GM12801 (cell line): ENCODE results near the gene SMOC1.

Experiments used
- CTCF ChIP-seq: IDR thresholded peaks from one replicate; pipeline ENCODE4 v1.5.1; 2011; ENCODE audit warnings: control low read depth; ENCODE audit not compliant: insufficient read length; ENCODE audit errors: extremely low read depth

Gene SMOC1

GRCh38 chr14:69922198-69922597, 43.0 kb downstream of the SMOC1 start:
- no peak for TF ChIP-seq CTCF

DNA sequence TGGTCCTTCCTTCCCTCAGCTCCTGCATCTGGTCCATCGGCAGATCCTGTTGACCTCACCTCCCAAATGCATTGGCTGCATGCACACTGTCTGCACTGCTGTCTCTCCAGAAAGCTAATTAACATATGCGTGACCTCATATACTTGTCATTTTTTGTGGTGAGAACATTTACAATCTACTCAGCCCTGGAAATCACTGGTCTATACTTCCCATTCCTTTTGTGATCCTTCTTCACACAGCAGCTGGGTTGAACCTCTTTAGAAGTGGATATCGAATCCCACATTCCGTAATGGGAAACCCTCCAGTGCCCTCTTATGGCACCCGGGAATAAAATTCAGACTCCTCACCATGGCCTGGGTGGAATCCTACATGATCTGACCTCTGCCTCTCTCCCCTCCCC, 45.0 kb downstream of the SMOC1 start:
- no peak for TF ChIP-seq CTCF

DNA sequence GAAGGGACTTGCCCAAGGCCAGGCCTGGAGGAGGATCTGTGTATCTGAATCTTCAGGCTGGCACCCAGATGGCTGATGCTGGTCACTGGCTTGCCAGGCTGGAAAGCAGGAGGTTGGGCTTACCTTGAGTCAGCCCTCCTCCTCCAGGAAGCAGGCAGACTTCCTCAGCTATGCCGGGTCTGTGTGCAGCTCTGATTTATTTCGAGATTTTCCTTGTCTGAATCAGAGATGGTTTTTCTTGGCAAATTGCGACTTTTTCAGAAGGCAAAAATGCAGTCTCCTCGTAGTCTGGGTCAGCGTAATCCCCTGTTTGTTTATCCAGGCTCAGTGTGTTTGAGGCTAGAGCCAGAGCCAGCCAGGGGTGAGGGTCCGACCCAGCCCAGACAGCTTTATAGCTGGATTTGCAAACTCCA, 48.9 kb downstream of the SMOC1 start:
- TF ChIP-seq CTCF = no peak

GRCh38 chr14:69930780-69931379, 51.7 kb downstream of the SMOC1 start:
- TF ChIP-seq CTCF = no peak

DNA sequence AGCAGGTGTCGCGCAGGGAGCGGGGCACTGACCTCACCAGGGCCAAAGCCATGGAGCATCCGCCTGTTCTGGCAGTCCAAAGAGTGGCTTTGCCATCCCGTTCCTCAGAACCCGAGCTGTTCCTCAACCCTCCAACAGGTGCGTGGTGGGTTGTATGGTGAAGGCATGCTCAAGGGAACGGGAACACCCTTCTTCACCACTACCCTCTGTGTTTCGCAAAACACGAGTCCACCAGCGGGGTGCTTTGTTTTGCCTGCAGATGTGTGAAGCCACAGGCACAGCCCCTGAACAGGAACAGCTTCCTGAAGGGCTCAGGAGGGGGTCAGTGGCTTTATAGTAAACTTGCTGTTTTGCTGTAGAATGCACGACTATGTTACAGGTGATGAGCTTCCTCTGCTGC, 52.7 kb downstream of the SMOC1 start:
- TF ChIP-seq CTCF = no peak

GRCh38 chr14:69932391-69932790, 53.2 kb downstream of the SMOC1 start:
- no peak for TF ChIP-seq CTCF

DNA sequence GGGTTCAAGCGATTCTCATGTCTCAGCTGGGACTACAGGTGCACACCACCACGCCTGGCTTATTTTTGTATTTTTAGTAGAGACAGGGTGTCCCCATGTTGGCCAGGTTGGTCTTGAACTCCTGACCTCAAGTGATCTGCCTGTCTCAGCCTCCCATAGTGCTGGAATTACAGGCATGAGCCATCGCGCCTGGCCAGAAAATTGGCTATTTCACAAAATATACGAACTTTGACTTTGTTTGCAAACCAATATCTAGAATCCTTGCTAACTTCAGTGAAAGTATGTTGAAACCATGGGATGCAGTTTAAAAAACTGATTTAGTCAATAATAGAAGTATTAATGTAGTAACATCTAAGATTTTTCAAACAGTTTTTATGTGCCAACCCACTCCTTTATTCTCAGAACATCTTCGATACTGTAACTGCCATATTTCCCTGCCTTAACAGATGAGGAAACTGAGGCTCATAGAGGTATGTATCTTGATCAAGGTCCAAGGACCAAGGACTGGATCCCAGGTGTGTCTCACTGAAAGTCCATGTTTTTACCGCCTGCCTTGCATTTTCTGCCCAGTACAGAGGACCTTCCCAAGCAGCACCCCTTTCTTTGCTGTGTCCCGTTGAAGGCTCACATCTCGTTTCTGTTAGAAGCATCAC, 54.5 kb downstream of the SMOC1 start:
- TF ChIP-seq CTCF = no peak
